H4 (cell line): ENCODE measurements around the gene VWA2. TPM values are rescaled to one million over a fixed set of nuclear protein-coding genes. Genes with fewer than 3 reads are reported as not detected.
"Not testable (repeated sequence)": the region's sequence is repeated elsewhere in the genome, so short reads cannot be mapped to it uniquely, and the experiment has no call there.

Source experiments
- DNase-seq: peaks from one replicate; pipeline ENCODE4 v3.0.0-alpha.2; 2015; ENCODE audit warnings: low spot score
- total RNA-seq: library from RNA; depleted of rRNA; stranded (reverse); fragments of >200 nt; shearing (Covaris generic); gene quantifications from 2 replicates; pipeline ENCODE4 v1.2.3, GENCODE V29; 2014

The VWA2 gene
- total RNA-seq, 1 experiment from 2014 or later, result not detected

DNA sequence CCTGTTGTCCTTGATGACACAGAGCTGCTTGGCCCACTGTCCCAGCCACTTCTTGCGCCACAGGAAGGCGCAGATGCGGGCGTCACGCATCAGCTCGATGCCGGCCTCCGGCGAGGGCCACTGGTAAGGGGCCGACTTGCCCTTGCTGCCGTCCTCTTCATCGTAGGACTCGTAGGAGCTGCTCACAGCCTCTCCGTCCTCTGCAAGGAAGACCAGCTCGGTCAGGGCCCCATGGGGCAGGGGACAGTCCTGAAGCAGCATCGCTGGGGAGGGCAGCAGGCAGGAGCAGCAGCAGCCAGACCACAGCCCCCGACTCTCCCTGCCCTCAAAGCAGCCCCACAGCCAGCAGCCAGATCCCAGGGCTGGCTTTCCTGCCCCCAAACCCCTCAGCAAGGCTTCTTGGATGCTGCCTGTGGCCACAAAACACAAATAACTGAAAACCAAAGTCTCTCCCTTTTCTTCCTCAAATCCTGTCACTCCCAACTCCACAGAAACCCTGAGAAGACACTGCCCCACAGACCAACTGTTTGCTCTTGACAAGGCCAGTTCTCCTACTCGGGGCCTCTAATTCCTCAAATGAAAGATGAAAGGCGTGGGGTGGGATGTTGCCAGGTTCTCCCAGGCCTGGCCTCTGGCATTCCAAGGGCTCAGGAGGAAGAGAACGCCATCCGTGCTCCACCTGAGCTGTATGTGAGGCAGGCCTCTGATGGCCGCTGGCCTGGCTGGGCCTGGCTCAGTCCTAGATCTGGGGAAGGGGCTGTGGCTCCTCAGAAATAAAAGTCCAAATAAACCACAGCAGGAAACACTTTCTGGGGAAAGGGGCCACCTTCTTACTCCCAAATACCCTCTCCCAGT, 76.7 kb downstream of the VWA2 start:
- DNase-seq, result no peak

DNA sequence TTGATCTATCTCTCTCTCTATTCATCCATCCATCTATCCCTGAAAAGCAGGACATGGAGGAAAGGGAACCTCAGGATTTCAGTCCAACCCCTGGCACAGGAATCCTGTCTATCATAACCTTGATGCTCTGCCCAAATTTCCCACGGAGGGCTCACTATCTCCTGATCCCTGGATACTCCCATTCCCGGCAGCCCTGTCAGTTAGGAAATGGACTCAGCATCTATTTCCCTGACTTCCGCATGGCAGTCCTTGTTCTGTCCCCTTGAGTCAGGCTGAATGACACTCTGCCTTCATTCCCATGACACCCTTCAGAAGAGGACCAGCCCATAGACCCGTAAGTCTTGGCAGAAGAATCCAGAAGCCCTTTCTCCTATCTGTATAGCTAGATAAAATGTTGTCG, 77.7 kb downstream of the VWA2 start:
- DNase-seq, result no peak

DNA sequence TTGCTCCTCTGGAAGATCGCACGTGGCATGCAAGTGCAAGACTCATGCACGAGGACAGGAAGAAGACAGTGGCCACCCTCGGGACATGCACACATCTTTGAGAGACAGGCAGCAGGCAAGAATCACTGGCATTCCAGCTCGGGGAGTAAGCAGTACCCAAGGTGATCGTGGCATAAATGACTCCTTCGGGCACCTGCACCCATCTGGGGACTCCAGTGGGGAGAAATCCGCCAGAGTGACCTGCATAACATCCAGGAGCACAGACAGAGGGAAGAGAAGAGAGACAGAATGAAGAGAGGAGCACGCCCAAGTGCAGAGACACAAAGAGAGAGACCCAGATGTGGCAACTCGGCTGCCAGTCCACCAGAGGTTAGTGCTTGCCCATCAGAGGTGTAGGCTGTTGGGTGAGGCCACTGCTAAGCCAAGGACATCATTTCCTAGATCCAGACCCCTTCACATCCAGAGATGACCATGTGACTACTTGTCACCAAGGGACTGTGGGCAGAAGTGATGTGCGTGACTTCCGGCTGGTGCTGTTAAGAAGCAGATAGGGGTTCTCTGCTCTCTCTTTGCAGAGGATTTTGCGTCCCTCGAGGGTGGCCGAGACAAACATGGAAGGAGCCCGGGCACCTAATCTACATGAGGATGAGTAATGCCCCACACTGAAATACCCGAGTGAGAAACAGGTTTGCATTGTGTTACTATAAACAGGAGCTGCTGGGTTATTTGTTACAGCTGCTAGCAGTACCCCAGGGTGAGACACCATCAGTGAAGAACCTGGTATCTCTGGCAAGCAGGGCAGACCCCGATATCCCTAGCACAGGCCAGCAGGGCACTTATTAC, 80.6 kb downstream of the VWA2 start:
- DNase-seq, result no peak

DNA sequence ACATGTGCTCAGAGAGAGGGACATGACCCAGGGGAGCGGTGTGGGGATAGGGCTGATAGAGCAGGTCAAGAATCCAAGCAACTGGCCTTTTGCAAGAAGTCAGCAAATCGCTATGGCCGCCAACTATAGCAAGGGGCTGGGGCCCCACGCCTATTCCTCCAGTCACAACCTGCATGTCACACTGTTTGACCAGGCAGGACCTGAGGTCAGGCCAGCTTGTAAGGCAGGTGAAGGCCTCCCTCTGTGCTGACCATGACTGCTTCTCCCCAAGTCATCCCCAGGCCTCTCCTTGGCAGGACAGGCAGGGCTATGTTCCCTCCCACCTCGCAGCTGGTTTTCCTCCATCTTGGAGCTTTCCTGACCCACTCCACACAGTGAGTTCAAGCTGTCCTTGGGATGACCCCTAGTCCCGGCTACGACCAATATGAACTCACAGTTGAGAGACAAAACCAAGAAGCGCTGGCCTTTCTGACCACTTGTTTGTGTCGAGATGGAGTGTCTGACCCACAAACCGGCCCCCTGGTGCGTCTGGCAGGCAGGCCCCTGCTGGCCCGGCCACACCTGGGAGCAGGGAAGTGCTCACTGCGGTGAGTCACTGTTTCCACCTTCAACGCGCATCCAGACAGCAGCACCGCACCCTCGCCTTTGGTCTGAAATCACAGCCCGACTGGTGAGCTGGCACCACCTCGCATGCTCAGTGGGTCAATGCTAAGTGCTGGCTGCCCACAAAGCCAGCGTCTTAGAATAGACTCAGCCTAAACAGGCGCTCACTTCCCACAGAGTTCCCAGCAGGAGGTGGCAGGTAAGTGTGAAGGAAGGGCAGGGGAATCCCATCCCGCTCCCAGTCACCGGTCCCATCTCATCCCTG, 81.4 kb downstream of the VWA2 start:
- peak; percentile 88 for DNase-seq

DNA sequence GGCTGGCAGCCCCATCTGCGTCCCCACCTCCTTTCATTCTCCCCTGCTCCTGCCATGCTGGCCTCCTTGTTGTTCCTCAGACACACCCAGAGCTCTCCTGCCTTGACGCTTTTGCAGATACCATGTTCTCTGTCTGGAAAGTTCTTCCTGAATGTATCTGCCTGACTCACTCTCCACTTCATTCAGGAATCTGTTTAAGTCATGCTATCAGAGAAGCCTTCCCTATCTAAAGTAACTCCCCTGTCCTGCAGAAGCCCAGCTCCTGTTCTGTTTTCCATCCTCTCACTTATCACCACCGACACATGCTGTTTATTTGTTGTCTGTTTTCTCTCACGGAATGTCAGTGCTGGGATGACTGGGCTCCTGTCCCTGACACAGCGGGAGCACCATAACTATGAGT, 83.3 kb downstream of the VWA2 start:
- DNase-seq, result no peak

DNA sequence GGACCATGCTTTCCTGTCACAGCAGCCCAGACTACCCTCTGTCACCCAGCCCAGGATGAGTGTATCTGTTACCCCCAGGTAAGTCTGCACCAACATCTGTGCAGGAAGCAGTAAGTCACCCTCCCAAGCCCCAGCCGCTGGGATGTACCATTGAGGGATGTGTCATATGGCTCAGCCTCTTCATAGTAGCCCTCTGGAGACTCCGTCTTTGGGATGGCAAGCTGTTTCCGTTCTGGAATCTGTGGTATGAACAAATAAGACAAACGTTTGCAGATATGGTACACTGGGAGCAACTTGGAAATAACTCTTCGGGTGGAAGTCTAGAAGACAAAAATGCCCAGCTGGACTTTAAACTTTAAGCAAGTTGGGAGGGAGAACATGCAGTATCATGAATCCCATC, 84.0 kb downstream of the VWA2 start:
- DNase-seq, result no peak

DNA sequence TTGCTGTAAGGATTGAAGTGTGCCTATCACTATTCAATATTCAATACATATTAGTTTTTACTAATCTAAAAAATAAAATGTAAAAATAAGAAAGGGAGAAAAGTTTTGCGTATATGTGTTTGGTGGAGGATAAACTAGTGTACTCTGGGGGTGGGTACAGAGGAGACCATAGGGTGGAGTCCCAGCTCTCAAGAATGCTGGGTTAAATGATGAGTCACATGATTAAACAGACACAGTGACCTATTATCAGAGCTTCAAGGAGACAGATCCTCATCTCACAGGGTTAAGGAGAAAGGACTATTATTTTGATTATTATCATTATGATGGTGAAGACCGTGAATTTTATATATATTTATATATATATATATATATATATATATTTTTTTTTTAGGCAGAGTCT, 87.7 kb downstream of the VWA2 start:
- DNase-seq, result no peak

DNA sequence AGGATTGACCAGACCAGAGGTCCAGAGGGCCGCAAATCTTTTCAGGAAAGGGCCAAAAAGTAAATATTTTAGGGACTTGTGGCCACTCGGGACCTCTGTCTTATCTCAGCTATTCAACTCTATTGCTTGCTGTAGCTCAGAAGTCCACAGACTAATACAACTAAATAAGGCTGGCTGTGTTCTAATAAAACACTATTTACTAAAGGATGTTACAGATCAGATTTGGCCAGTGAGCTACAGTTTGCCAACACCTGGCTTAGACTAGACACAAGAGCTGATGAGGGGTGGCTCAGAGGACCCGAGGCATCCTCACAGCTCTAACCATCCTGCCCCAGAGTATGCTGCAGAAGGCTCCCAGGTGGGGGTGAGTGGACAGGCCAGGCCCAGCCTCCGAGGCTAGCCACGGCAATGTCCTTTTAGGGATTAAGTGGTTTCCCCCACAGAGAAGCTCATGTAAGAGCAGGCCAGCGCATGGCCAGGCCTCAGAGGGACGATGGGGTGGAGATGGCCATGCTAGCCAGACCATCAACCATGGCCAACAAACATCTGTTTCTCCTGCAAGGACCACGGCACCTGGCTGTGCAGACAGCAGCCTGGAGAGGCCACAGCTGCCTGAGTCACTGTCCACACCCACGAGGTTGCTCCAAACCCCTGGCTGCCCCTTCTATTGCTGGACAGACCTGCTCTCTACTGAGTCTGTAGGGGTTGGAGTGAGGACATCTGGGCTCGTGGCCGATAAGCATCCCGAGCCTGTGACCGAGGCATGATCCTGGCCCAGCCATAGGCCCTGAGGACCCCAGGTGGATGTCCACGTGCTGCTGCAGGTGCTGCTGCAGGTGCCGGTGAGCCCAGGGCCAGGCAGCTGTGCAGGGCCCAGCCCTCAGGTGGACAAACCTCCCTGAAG, 88.7 kb downstream of the VWA2 start:
- no peak for DNase-seq

DNA sequence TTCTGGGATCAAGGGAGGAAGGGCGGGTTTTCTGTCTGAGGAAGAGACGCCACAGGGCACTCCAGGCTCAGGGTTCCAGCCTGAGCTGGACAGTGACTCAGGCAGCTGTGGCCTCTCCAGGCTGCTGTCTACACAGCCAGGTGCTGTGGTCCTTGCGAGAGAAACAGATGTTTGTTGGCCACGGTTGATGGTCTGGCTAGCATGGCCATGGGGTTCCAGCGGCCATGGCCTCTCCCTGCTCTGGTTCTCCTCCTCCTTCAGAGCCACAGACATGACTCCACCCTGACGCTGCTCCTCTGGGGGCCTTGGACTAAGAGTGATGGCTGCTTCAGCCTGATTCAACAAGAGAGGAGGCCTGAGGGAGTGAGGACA, 89.4 kb downstream of the VWA2 start:
- no peak for DNase-seq

DNA sequence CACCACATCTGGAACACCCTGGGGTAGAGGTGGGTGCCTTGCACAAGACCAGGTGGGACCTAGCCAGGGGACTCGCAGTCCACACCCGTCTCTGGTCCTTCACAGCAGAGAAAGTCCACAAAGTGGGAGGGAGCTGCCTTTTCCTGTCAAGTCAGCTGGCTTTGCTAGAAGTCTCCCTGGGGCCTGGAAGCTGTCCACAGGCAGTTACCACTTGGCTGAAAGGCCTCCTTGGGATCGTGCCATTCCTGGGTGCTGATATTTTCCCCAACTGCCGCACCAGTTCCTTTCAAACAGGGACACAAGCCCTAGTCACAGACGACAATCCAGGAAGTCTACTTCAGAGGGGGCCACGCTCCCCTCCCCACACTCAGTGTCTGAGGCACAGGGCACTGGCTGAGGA, 89.8 kb downstream of the VWA2 start:
- no peak for DNase-seq

DNA sequence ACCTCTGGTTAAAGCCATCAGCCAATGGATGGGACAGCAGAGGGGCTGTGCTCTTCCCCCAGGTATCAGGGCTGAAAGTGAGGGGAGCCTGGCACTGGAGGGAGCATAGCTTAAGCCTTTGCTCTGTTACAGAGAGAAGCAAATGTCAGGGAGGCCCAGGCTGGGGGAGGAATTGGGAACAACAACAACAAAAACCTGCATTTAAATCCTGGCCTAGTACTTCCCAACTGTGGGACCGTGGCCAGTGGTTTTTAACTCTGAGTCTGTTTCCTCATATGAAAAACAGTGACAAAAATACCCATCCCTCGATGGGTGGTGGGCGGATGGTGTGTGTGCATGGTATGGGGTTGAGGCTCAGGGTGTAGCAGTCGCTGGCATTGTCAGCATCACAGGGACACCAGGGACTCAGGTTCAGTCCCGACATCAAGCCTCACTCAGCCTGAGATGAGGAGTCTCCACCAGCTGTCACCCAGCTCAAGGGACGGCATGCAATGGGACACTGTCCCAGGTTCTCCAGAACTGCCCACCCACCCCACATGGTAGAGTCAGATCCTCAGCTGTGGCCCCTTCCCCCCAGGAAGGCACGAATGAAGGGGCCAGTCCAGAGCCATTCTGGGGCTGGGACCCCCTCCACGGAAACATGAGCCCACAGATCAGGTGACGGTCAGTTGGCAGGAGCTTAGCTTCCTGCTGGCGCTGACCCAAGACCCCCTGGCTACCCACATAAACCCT, 90.7 kb downstream of the VWA2 start:
- no peak for DNase-seq

DNA sequence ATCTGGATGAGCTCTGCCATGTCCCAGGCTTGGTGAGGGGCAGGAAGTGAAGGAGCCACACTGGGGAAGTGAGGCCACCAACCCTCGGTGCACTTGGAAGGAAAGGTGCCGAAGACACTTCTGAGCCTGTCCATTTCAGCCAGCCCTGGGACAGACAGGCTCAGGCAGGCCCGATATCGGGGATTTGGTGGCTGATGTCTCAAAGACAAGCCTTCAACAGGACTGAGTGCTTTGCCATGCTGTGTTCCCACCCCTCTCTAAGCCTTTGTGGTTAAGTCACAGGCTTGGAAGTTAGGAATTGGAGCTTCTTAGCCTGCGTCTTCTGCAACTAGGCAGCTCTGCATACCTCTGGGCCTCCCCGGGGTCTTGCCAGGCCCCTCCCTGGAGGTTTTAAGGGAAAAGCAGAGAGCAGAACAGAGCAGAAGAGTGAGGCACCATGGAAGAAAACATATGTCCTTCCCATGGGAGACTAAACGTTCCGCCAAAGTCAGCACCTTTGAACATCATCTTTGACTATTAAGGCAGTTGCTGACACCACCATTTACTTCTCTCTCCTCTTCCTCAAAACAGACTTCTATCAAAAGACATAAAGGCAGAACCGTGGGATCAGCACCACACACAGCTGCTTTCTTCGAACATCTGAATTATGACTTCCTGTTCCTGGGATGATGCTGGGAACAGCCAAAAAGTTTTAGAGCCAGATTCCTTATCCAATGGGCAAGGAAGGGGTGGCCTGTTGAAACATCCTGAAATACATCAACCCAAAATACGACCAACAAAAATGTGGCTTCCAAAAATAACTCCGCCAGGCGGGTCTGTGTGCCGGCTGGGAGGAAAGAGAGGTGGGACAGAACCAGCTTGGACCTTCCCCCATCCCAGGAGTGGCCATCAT, 93.5 kb downstream of the VWA2 start:
- DNase-seq, result no peak

DNA sequence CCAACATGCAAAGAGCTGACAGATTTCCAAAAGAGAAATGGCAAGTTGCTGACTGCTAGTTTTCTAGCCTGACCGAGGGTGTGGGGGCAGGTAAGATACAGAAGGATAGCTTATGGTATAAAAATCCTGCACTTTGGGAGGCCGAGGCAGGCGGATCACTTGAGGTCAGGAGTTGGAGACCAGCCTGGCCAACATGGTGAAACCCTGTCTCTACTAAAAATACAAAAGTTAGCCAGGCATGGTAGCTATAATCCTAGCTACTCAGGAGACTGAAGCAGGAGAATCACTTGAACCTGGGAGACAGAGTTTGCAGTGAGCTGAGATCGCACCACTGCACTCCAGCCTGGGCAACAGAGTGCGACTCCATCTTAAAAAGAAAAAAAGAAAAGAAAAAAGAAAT, 94.4 kb downstream of the VWA2 start:
- not testable (repeated sequence) for DNase-seq

DNA sequence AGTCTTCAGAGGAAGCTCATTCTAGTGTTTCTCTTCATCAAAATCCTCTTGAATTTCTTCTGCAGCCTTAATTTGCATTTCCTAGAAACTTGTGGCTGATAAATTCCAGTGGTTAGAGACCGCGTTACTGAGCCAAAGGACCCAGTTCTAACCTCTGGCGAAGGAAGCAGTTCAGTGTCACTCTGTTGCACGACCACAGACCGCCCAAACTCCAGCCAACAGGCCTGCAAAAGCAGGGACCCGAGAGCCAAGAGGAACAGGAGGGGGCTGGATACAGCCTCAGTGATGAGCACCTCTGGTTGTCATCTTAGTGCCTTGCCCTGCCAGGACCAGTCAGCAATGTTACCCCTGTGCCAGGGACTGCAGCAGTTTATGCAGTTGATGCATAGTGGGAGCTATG, 95.2 kb downstream of the VWA2 start:
- peak; percentile 23 for DNase-seq

DNA sequence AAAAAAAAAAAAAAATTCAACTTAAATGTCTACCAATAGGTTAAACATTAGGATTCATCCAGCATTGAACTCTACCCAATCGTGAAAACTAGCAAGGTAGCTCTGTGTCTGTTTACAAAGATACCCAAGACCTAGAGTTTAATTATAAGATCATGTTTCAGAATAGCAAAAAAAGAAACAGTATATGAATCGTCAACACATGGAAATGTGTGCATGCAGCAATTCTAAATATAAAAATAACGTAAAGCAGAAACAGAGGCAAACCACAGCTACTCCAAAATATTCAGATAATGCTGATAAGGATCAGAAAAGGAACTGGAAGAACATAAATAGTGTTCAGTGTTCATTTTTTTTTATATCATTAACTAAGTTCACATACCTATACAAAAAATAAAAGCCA, 96.6 kb downstream of the VWA2 start:
- no peak for DNase-seq

DNA sequence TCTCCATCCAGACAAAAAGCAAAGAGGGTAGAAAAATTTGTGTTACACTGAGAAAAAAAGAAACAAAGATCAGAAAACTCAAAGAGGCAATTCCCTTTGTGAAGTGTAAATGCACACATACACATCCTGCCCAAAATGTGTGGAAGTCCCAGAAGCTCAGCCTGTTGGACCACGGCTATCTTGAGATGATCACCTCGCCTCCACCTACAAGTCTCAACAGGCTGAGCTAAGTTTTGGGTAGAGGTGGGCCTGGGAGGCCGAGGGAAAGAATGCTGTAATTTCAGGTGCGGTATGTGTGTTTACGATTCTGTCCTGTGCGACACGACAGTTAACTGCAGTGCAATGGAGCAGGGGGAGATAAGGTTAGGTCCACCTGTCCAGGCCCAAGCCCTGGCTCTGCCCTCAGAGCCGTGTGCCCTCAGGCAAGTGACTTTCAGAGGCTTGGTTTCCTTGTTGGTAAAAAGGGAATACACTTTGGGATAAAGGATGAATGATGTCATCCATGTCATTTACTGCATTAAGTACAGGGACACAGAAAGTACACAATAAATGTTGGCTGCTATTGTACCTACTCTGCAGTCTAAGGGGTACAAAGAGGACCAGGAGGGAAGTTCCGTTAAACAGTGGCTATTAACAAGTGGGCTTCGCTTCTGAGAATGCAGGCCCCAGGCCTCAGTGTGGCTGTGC, 97.9 kb downstream of the VWA2 start:
- DNase-seq, result no peak

DNA sequence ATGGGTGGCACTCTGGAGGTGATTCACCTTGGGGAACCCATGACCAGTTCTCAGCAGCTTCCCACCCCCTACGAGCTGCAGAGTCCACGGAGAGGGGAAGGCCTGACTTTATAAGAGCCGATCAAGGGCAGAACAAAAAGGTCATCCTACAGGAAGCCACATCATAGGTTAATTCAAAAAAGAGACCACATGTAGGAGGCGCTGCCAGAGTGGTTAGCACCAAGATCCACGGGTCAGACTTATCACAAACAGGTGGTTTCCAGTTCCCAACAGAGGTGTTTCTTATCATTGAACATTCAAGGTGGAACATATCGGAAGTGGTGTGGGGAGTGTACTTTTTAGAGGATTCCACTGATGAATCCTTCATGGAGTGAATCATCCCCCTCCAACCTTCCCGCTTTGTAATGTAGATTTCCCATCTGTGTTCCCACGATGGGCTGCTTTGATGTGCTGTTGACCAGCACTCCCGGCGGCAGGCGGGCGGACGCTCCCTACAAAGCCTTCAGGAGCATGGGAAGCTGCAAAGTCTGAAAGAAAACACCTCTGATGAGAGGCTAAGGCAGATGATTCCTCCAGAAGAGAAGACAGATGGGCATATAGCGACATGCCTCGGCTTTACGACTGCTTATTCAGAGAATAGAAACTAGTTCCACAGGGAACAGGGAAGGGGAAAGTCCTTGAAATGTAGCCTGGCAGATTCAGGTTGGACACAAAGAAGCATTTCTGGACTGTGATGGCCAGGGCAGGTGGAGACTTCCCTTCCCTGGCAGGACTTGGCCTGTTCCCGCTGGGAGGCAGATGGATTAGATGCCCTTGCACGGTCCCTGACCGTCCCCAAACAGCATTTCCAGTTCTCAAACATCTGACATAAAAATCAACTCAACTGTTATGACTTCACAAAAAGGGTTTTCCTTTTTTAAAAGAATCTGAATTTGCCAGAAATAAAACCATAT, 98.7 kb downstream of the VWA2 start:
- no peak for DNase-seq

DNA sequence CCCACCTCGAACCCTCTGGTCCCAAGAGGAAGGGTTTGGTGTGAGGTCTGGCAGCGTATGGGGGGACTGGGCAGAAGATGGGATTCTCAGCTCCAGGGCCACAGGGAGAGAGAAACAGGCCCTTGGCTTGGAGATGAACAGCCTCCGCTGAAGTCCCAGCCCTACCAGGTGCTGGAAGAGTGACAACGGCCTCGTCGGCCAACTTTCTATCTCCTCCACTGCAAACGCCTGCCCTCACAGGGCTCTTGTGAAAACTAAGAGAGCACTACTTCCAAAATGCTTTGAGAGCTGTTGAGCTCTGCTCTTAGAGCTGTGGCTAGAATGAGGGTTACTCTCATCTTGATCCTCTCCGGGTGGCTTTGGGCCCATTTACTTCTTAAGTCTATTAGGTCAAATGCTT, 101.8 kb downstream of the VWA2 start:
- DNase-seq, result no peak
